Mesenchymal stem cell (in vitro differentiated cells and primary cell): ENCODE results near the gene CRYGN.

Source experiments
- DNase-seq: peaks from one replicate; pipeline ENCODE4 v3.0.0-alpha.2; 2013
- H2AFZ ChIP-seq: one replicate; pipeline ENCODE4 v1.6.1; 2013; ENCODE audit warnings: low read depth, mild to moderate bottlenecking, control low read depth, inconsistent platforms, low read length, moderate library complexity
- H2AK5ac ChIP-seq: 2 replicates; pipeline ENCODE4 v1.6.1; 2013; ENCODE audit warnings: low read length, moderate library complexity, mild to moderate bottlenecking, inconsistent platforms; ENCODE audit not compliant: severe bottlenecking
- H2BK120ac ChIP-seq: one replicate; pipeline ENCODE4 v1.6.1; 2013; ENCODE audit warnings: low read depth, mild to moderate bottlenecking, inconsistent platforms, low read length, moderate library complexity
- H2BK12ac ChIP-seq, 2 experiments: one replicate each; pipeline ENCODE4 v1.6.1; 2013; ENCODE audit warnings: inconsistent platforms in 2 of 2, low read length in 2 of 2, mild to moderate bottlenecking in 2 of 2, moderate library complexity in 2 of 2, control low read depth in 1 of 2
- H2BK15ac ChIP-seq: one replicate; pipeline ENCODE4 v1.6.1; 2013; ENCODE audit warnings: mild to moderate bottlenecking, low read depth, inconsistent platforms; ENCODE audit not compliant: poor library complexity, severe bottlenecking
- H2BK5ac ChIP-seq: 2 replicates; pipeline ENCODE4 v1.6.1; 2013; ENCODE audit warnings: low read depth, mild to moderate bottlenecking, low read length, control low read depth, inconsistent platforms; ENCODE audit not compliant: poor library complexity, severe bottlenecking
- H3K14ac ChIP-seq, 2 experiments: one replicate each; pipeline ENCODE4 v1.6.1; 2013; ENCODE audit warnings: inconsistent platforms in 2 of 2, low read length in 2 of 2, control low read depth in 1 of 2, mild to moderate bottlenecking in 1 of 2, moderate library complexity in 1 of 2
- H3K18ac ChIP-seq, 2 experiments: one replicate each; pipeline ENCODE4 v1.6.1; 2013; ENCODE audit warnings: inconsistent platforms in 2 of 2, low read length in 2 of 2, control low read depth in 1 of 2, low read depth in 1 of 2, mild to moderate bottlenecking in 1 of 2
- H3K23ac ChIP-seq, 2 experiments: one replicate each; pipeline ENCODE4 v1.6.1; 2013; ENCODE audit warnings: inconsistent platforms in 2 of 2, low read length in 2 of 2, mild to moderate bottlenecking in 2 of 2, moderate library complexity in 2 of 2, control low read depth in 1 of 2
- H3K27ac ChIP-seq: 2 replicates; pipeline ENCODE4 v1.5.1; 2013; ENCODE audit warnings: mild to moderate bottlenecking, moderate library complexity, low read length, control low read depth, inconsistent platforms; ENCODE audit not compliant: poor library complexity, severe bottlenecking
- H3K27me3 ChIP-seq, 2 experiments: 2 replicates each; pipeline versions ENCODE4 v1.6.1 to v1.7.0; 2013; ENCODE audit warnings: low read length in 2 of 2, mild to moderate bottlenecking in 2 of 2, moderate library complexity in 2 of 2, control low read depth in 1 of 2, inconsistent platforms in 1 of 2; ENCODE audit not compliant: control insufficient read depth in 1 of 2, insufficient read depth in 1 of 2
- H3K36me3 ChIP-seq, 2 experiments: 2 replicates each; pipeline versions ENCODE4 v1.6.1 to v1.7.0; 2013; ENCODE audit warnings: low read length in 2 of 2, control low read depth in 1 of 2, inconsistent platforms in 1 of 2, low read depth in 1 of 2, mild to moderate bottlenecking in 1 of 2; ENCODE audit not compliant: insufficient read depth in 2 of 2, control insufficient read depth in 1 of 2
- H3K4ac ChIP-seq, 2 experiments: one replicate each; pipeline ENCODE4 v1.6.1; 2013; ENCODE audit warnings: inconsistent platforms in 2 of 2, low read length in 2 of 2, mild to moderate bottlenecking in 2 of 2, moderate library complexity in 2 of 2, control low read depth in 1 of 2, low read depth in 1 of 2
- H3K4me1 ChIP-seq: 2 replicates; pipeline ENCODE4 v1.6.1; 2013; ENCODE audit warnings: low read depth, low read length, control low read depth; ENCODE audit not compliant: control insufficient read depth, insufficient read depth
- H3K4me2 ChIP-seq: 2 replicates; pipeline ENCODE4 v1.6.1; 2013; ENCODE audit warnings: low read length, mild to moderate bottlenecking, inconsistent platforms; ENCODE audit not compliant: poor library complexity, severe bottlenecking
- H3K4me3 ChIP-seq, 2 experiments: 2 replicates each; pipeline versions ENCODE4 v1.5.1 to v1.7.0; 2013; ENCODE audit warnings: low read length in 2 of 2, mild to moderate bottlenecking in 2 of 2, control low read depth in 1 of 2, low read depth in 1 of 2; ENCODE audit not compliant: insufficient read depth in 1 of 2
- H3K79me1 ChIP-seq: replicated peaks from 2 replicates; pipeline ENCODE4 v1.6.1; 2013; ENCODE audit warnings: mild to moderate bottlenecking, control low read depth, low read length, inconsistent platforms; ENCODE audit not compliant: poor library complexity, severe bottlenecking
- H3K9ac ChIP-seq: 2 replicates; pipeline ENCODE4 v1.7.0; 2013; ENCODE audit warnings: mild to moderate bottlenecking, low read length, moderate library complexity
- H3K9me3 ChIP-seq: 2 replicates; pipeline ENCODE4 v1.7.0; 2013; ENCODE audit warnings: mild to moderate bottlenecking, low read length; ENCODE audit not compliant: control insufficient read depth
- H4K8ac ChIP-seq: one replicate; pipeline ENCODE4 v1.6.1; 2013; ENCODE audit warnings: inconsistent platforms, mild to moderate bottlenecking, low read length, moderate library complexity
- H4K91ac ChIP-seq: one replicate; pipeline ENCODE4 v1.6.1; 2013; ENCODE audit warnings: mild to moderate bottlenecking, low read length, inconsistent platforms
- WGBS: methylation state at CpG from one replicate; pipeline ENCODE4 v1.1.7; 2013; ENCODE audit warnings: mixed read lengths; 5-methylcytosine and 5-hydroxymethylcytosine counted together

Gene CRYGN

DNA sequence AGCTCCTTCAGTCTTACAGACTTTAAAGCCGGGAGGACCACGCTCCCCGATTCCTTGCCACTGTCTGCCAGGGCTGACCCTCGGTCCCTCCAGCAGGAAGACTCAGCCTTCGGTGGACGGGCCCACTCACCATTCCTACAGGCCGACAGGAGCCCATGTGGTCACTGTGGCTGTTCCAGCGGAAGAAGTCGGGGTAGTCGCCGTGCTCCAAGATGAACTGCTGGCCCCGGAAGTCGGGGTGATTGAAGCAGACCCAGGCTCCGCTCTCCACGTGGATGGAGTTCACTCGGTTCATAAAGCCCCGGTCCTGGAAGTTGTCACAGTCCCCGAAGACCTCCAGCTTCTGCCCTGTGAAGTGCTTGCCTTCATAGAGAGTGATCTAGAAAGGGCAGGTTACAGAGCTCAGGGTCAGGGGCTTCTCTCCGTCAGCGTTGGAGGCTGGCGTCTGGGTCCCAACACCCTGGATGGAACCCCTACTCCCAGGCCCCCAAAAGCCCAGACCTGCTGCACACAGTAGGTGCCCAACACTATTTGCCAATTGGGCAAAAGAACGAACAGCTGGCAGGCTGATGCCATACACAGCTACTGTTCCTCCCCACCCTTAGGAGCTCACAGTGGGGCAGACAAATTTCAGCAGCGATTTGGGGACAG, 1.9 kb downstream of the CRYGN start:
- no peak overlapping the region for H4K8ac ChIP-seq
- H3K18ac ChIP-seq = no peak overlapping the region
- H2BK120ac ChIP-seq = no peak overlapping the region
- no peak overlapping the region for H2AFZ ChIP-seq
- H3K27ac ChIP-seq = no peak overlapping the region
- 90% methylated on average over 23 of the region's 23 CpGs for WGBS
- no peak overlapping the region for H3K4ac ChIP-seq
- H3K23ac ChIP-seq = no peak overlapping the region
- H2BK15ac ChIP-seq = no peak overlapping the region
- peaks cover 20% of the 10 kb centered on the region for H3K4me1 ChIP-seq
- no peak overlapping the region for H2AK5ac ChIP-seq
- H3K9ac ChIP-seq = no peak overlapping the region
- H3K4me2 ChIP-seq = no peak overlapping the region
- no peak for DNase-seq
- no peaks in the 10 kb centered on the region for H3K79me1 ChIP-seq
- no peaks in the 10 kb centered on the region for H3K36me3 ChIP-seq
- H3K27me3 ChIP-seq = peaks cover 5 to 39% of the 10 kb centered on the region in 2 experiments
- no peak overlapping the region for H4K91ac ChIP-seq
- no peak overlapping the region for H2BK12ac ChIP-seq
- no peaks in the 10 kb centered on the region for H3K9me3 ChIP-seq
- no peak overlapping the region for H3K4me3 ChIP-seq
- no peak overlapping the region for H3K14ac ChIP-seq
- no peak overlapping the region for H2BK5ac ChIP-seq

DNA sequence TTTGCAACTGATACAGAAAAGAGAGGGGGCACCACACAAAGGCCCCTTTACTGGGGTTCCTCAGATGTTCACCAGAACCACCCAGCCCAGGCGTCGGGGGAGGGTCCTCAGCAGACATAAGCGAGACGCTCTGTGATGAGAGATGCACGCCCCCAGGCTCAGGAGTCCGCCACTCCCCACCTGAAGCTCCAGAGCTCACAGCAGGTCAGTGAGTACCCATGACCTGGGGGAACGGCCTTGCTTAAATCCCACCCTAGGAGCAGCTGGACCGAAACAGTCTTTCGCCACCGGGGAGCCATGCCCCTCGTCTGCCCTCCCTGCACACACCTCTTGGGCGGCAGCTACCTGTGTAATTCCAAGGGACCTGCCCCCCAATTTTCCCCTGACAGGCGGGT, 2.8 kb downstream of the CRYGN start:
- Histone ChIP-seq H2AK5ac (no peak overlapping the region), H2AFZ (no peak overlapping the region), H2BK12ac (no peak overlapping the region), H3K4me3 (no peak overlapping the region), H2BK120ac (no peak overlapping the region), H2BK5ac (no peak overlapping the region), H3K9ac (peak overlapping the region; percentile 40), H4K91ac (no peak overlapping the region), H3K9me3 (no peaks in the 10 kb centered on the region), H3K4me1 (peaks cover 22% of the 10 kb centered on the region), H3K79me1 (no peaks in the 10 kb centered on the region), H3K4ac (no peak overlapping the region), H3K27me3 (peaks cover 5 to 40% of the 10 kb centered on the region in 2 experiments), H3K27ac (no peak overlapping the region), H3K4me2 (no peak overlapping the region), H3K18ac (no peak overlapping the region), H3K36me3 (no peaks in the 10 kb centered on the region), H2BK15ac (no peak overlapping the region), H3K23ac (no peak overlapping the region), H3K14ac (no peak overlapping the region), H4K8ac (no peak overlapping the region)
- no peak for DNase-seq
- WGBS = 86% methylated on average over 13 of the region's 13 CpGs

DNA sequence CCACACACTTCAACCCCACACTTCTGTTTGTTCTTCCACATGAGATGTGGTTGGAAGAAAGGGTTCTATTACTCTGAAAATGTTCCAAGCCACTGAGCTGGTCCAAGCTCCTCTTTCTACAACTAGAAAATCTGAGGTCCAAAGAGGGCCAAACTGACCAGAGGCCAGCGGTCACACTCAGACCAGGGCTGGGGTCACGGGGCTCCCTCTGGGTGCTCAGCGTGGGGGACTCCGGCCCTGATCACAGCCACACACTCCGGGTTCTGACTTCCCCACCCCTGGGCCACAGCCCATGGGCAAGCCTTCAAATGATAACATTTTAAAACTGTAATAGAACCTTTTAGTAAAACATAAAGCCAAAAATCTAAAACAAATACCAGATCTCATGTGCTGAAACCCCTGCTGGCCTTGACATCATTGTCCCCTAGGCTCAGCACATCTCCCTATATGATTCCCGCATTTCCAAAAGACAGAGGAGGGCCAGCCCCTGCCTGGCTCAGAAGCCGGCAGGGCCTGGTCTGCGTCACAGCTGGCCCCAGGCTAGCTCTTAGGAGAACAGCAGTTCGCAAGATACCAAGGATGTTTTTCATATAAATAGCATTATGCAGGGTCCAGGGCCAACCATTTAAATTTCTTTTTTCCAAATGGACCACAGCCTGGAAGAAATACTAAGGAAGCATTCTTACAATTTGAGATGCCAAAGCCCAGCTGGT, 3.3 kb downstream of the CRYGN start:
- Histone ChIP-seq H2BK15ac (no peak overlapping the region), H3K4me1 (peaks cover 22% of the 10 kb centered on the region), H2BK12ac (no peak overlapping the region), H3K27ac (no peak overlapping the region), H3K9ac (peak overlapping the region; percentile 40), H2AFZ (no peak overlapping the region), H3K36me3 (no peaks in the 10 kb centered on the region), H3K27me3 (peaks cover 5 to 40% of the 10 kb centered on the region in 2 experiments), H3K79me1 (no peaks in the 10 kb centered on the region), H2BK5ac (no peak overlapping the region), H3K14ac (no peak overlapping the region), H3K4me3 (no peak overlapping the region), H3K9me3 (no peaks in the 10 kb centered on the region), H2AK5ac (no peak overlapping the region), H3K18ac (no peak overlapping the region), H2BK120ac (no peak overlapping the region), H3K23ac (no peak overlapping the region), H3K4me2 (no peak overlapping the region), H3K4ac (no peak overlapping the region), H4K8ac (no peak overlapping the region), H4K91ac (no peak overlapping the region)
- DNase-seq = no peak
- 76% methylated on average over 9 of the region's 9 CpGs for WGBS

DNA sequence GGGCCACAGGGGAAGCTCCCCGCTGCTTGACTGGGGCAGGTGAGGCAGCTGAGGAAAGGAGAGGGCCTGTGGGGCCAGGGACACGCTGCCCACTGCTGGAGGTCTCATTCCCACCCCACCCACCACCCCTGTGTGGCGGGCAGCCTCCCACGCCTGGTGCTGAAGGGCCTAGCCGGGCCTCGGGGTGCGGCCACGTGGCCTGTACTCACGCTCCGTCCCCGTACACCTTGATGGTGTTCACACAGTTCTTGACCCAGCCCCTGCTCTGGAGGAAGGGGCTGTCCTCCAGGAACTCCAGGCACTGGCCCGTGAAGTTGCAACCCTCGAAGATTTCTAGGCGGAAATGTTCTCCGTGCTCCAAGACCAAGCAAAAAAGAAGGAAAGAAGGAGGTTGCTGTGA, 4.0 kb downstream of the CRYGN start:
- no peak for DNase-seq
- Histone ChIP-seq H3K9ac (peak overlapping the region; percentile 40), H3K18ac (no peak overlapping the region), H3K4me3 (peak overlapping the region in 1 of 2 experiments; percentile 17), H3K27me3 (peaks cover 5 to 40% of the 10 kb centered on the region in 2 experiments), H3K36me3 (no peaks in the 10 kb centered on the region), H3K14ac (no peak overlapping the region), H2BK120ac (no peak overlapping the region), H2BK12ac (no peak overlapping the region), H3K4me2 (no peak overlapping the region), H3K4ac (no peak overlapping the region), H2BK15ac (no peak overlapping the region), H3K4me1 (peaks cover 21% of the 10 kb centered on the region), H2AK5ac (no peak overlapping the region), H3K27ac (no peak overlapping the region), H3K79me1 (no peaks in the 10 kb centered on the region), H2AFZ (no peak overlapping the region), H4K91ac (no peak overlapping the region), H2BK5ac (no peak overlapping the region), H3K23ac (no peak overlapping the region), H3K9me3 (no peaks in the 10 kb centered on the region), H4K8ac (no peak overlapping the region)
- 96% methylated on average over 10 of the region's 15 CpGs for WGBS
